Measurements from ENCODE around the gene MCC. TPM values are rescaled to one million over a fixed set of nuclear protein-coding genes. Genes with fewer than 3 reads are reported as not detected.

The MCC gene
- total RNA-seq, 1 donor from 2014 or later: 14.0 TPM

DNA sequence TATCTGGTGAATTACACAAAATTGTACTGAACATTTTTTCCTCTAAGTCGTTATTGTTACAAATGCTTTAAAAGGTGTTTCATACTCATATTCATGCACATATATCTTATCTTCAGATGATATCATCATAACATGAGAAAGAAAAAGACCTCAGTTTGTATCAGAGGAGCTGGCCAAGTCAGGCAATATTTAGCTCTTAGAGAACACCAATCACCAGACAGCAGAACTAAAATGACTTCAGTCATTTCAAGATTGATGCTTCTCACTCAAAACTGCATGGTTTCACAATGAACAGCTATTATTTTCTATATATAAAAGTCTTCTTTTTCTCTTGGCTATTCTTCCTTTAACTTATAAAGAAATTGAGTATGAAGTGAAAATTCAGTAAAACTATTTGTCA is 98.0 kb downstream of the MCC start:
- DNase-seq (ENCODE audit: extremely low spot score, unreplicated experiment): no peak
- TF ChIP-seq, protein P1, sequence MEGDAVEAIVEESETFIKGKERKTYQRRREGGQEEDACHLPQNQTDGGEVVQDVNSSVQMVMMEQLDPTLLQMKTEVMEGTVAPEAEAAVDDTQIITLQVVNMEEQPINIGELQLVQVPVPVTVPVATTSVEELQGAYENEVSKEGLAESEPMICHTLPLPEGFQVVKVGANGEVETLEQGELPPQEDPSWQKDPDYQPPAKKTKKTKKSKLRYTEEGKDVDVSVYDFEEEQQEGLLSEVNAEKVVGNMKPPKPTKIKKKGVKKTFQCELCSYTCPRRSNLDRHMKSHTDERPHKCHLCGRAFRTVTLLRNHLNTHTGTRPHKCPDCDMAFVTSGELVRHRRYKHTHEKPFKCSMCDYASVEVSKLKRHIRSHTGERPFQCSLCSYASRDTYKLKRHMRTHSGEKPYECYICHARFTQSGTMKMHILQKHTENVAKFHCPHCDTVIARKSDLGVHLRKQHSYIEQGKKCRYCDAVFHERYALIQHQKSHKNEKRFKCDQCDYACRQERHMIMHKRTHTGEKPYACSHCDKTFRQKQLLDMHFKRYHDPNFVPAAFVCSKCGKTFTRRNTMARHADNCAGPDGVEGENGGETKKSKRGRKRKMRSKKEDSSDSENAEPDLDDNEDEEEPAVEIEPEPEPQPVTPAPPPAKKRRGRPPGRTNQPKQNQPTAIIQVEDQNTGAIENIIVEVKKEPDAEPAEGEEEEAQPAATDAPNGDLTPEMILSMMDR (IDR thresholded peaks at IDR 0.05): no peak

DNA sequence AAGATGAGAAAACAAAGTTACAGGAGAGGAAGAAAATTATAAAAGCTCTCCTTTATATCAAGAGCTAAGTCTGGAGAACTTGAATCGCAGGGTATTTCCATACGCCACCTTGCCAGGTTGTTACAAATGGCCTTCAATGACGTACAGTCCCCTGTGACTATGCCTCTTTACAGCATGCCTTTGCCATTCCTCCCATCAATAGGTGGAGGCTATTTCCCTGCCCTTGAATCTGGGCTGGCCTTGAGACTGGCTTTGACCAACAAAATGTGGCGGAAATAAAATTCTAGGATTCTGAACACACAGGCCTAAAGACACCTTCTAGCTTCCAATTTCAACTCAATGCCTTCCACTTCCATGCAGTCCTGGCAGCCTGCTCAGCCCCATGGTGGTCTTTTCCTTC is 99.1 kb downstream of the MCC start:
- TF ChIP-seq, protein P1 (IDR thresholded peaks at IDR 0.05): no peak
- peaks cover 7% of the 10 kb centered on the region for H3K4me1 Mint-ChIP-seq (ENCODE audit: unreplicated experiment)

More for the DNA sequence above, 98.0 kb downstream of the MCC start:
- H3K9me3 Mint-ChIP-seq (ENCODE audit: unreplicated experiment): no peaks in the 10 kb centered on the region
- H3K4me1 Mint-ChIP-seq (ENCODE audit: unreplicated experiment): peaks cover 7% of the 10 kb centered on the region
- H3K36me3 Mint-ChIP-seq (ENCODE audit: unreplicated experiment): no peaks in the 10 kb centered on the region
- H3K27ac Mint-ChIP-seq (ENCODE audit: unreplicated experiment): no peak overlapping the region
- H3K4me3 Mint-ChIP-seq (ENCODE audit: unreplicated experiment): no peak overlapping the region
- H3K27me3 Mint-ChIP-seq (ENCODE audit: unreplicated experiment): peaks cover 10% of the 10 kb centered on the region

DNA sequence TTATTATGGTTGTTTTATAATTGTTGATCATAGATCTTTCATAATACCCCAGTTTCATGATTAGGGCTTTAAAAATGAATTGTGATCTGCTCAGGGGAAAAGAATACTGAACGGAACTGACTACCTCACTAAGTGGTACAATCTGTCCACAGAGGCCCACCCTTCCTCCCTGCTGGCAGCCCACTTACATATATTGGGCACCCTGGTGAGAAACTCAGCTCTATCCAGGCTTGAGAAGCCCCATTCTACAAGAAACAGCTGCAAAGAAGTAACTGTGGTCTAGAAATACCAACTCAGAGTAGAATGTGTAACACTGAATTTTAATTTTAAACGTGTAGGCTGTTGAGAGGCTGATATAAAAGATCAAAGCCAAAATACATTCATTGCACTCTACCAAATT is 100.4 kb downstream of the MCC start:
- TF ChIP-seq, protein P1 (IDR thresholded peaks at IDR 0.05): no peak
- Mint-ChIP-seq H3K4me3 (ENCODE audit: unreplicated experiment) (no peak overlapping the region), H3K4me1 (ENCODE audit: unreplicated experiment) (peaks cover 7% of the 10 kb centered on the region), H3K27ac (ENCODE audit: unreplicated experiment) (no peak overlapping the region), H3K36me3 (ENCODE audit: unreplicated experiment) (peaks cover 2% of the 10 kb centered on the region), H3K9me3 (ENCODE audit: unreplicated experiment) (no peaks in the 10 kb centered on the region), H3K27me3 (ENCODE audit: unreplicated experiment) (no peaks in the 10 kb centered on the region)
- DNase-seq (ENCODE audit: extremely low spot score, unreplicated experiment): no peak

More for the DNA sequence above, 99.1 kb downstream of the MCC start:
- Mint-ChIP-seq H3K4me3 (ENCODE audit: unreplicated experiment) (no peak overlapping the region), H3K27ac (ENCODE audit: unreplicated experiment) (no peak overlapping the region), H3K27me3 (ENCODE audit: unreplicated experiment) (peaks cover 6% of the 10 kb centered on the region), H3K9me3 (ENCODE audit: unreplicated experiment) (no peaks in the 10 kb centered on the region), H3K36me3 (ENCODE audit: unreplicated experiment) (no peaks in the 10 kb centered on the region)
- DNase-seq (ENCODE audit: extremely low spot score, unreplicated experiment): no peak

DNA sequence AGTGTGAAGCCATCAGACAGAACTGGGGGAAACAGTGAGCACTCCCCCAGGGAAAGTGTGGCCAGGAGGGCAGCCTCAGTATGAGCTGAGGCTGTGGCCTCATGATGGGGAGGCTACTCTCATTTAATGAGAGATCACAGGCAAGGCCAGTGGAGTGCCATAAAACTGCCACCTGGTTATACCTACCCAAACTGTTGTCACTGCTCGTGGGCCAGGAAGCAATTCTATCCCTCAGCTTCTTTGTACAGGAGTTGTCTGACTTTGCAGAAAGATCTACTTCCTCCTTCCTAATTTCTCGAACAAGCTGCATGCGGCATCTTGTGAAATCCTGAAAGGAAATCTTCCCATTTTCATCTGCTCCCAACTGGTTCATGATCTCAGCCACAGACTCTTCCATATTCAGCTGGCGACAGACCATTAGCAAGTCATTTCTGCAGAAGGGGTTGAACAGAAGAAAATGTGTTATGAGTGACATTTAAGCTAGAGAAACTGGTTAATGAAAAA is 103.4 kb downstream of the MCC start:
- no peaks in the 10 kb centered on the region for H3K9me3 Mint-ChIP-seq (ENCODE audit: unreplicated experiment)
- H3K4me1 Mint-ChIP-seq (ENCODE audit: unreplicated experiment): peaks cover 6% of the 10 kb centered on the region
- H3K36me3 Mint-ChIP-seq (ENCODE audit: unreplicated experiment): peaks cover 2% of the 10 kb centered on the region
- TF ChIP-seq, protein P1 (IDR thresholded peaks at IDR 0.05): no peak
- H3K27ac Mint-ChIP-seq (ENCODE audit: unreplicated experiment): no peak overlapping the region
- H3K27me3 Mint-ChIP-seq (ENCODE audit: unreplicated experiment): no peaks in the 10 kb centered on the region
- H3K4me3 Mint-ChIP-seq (ENCODE audit: unreplicated experiment): no peak overlapping the region
- no peak for DNase-seq (ENCODE audit: extremely low spot score, unreplicated experiment)

DNA sequence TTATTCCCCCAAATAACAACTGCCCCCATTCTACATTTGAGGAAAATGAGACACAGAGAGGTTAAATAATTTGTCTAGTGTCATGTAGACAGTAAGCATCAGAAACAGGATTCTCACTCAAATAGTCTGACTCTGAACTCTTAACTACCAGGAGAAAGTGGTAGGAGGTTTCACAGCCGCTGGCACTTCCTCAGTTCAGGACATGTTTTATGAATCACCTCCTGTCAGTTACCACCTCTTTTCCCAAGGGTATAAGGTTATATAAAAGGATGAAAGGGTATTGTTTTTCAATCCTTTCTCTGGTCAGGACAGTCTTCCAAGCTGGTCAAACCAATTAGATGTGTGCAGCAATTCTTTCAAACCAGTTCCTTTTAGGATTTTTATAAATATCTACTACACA is 105.5 kb downstream of the MCC start:
- no peak overlapping the region for H3K4me3 Mint-ChIP-seq (ENCODE audit: unreplicated experiment)
- no peak for DNase-seq (ENCODE audit: extremely low spot score, unreplicated experiment)

More for the DNA sequence above, 105.5 kb downstream of the MCC start:
- Mint-ChIP-seq H3K36me3 (ENCODE audit: unreplicated experiment) (peaks cover 2% of the 10 kb centered on the region), H3K9me3 (ENCODE audit: unreplicated experiment) (no peaks in the 10 kb centered on the region), H3K27ac (ENCODE audit: unreplicated experiment) (no peak overlapping the region), H3K4me1 (ENCODE audit: unreplicated experiment) (peaks cover 3% of the 10 kb centered on the region), H3K27me3 (ENCODE audit: unreplicated experiment) (no peaks in the 10 kb centered on the region)
- TF ChIP-seq, protein P1 (IDR thresholded peaks at IDR 0.05): no peak

Measured in osteocyte (in vitro differentiated cells).